Astrocyte of the cerebellum (primary cell): Measurements from ENCODE around the gene CSF2RB.

ENCODE experiments used
- DNase-seq: peaks from one replicate; pipeline ENCODE4 v3.0.0-alpha.2; 2011; ENCODE audit warnings: low read depth
- H3K4me3 ChIP-seq: 2 replicates; pipeline ENCODE4 v1.5.1; 2011; ENCODE audit warnings: mild to moderate bottlenecking, low read depth, low read length, moderate library complexity
- CTCF ChIP-seq: IDR thresholded peaks from 2 replicates; pipeline ENCODE4 v1.5.1; 2012; ENCODE audit warnings: low read length, low read depth, moderate library complexity, mild to moderate bottlenecking; ENCODE audit errors: missing control alignments
- in situ Hi-C: cut with HindIII; loops from 2 replicates; pipeline ENCODE4 v1.10.0; 2017; ENCODE audit warnings: low sequenced_read_pairs

The CSF2RB gene

GRCh38 chr22:36963302-36963701 is 49.9 kb downstream of the CSF2RB start:
- TF ChIP-seq CTCF, result no peak
- in situ Hi-C loops, result no loop called here
- no peak overlapping the region for H3K4me3 ChIP-seq
- no peak for DNase-seq

DNA sequence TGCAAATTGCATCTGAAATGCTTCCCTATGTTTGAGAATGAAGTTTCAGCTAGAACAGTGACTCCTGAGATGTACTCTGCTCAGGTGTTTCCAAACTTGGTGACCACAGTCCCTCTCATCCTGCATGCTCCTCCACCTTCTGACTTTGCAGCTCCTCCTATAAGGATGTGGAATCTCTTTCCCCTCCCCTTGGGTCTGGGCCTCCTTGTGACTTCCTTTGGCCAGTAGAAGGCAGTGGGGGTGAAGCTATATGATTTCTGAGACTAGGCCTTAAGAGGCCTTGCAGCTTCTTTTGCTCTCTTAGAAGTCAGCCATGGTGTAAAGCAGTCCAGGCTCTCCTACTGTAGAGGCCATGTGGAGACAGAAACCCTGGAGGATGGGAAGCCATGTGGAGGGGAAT is 50.7 kb downstream of the CSF2RB start:
- in situ Hi-C loops, result no loop called here
- TF ChIP-seq CTCF, result no peak
- no peak for DNase-seq
- H3K4me3 ChIP-seq, result no peak overlapping the region

DNA sequence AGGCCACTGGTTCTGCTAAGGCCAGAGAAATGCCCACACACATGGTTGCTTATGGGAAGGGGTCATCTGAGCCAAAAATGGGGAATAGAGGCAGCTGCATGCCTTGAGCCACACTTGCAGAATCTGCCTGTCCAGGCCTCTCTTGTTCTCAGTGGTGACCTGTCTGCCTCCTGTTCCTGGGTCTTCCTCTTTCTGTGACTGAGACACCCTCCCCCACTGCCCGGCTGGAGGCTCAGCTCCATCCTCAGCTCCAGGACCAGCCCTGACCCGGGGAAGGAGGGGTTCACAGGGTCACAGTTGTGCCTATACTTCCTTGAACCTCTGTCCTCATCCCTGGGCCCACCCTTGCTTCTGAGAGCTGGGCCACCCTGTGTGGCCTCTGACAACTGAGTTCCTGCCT is 52.3 kb downstream of the CSF2RB start:
- TF ChIP-seq CTCF, result no peak
- no peak for DNase-seq
- in situ Hi-C loops, result loop anchor here (5.0 kb wide), 1 partner anchor 73 kb away; no protein-coding TSS in a partner anchor
- H3K4me3 ChIP-seq, result no peak overlapping the region

DNA sequence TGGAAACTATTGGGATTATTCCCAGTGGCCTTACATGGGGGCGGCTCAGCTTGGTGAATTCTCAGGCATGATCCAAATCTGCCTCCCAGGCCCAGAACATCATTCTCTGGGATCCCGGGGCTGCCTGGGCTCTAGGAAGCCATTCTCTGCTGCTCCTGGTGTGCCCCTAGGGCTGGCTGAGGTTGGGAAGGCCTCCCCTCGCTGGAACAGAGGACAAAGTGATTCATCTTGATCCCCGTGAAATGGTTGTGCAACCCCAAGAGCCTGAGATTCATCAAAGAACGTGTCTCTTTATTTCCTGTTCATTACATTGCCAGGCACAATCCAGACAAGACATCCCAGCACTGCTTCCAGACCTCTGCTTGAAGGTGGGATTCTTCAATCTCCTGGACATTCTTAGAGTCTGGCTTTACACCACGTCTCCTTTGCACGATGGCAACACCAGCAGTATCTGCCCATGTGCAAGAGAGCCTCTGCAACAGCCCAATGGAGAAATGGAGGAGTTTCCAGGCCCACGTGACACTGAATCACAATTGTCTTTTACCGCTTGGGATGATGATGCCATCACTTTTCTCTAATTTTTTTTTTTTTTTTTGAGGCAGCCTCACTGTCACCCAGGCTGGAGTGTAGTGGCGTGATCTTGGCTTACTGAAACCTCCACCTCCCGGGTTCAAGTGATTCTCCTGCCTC is 53.6 kb downstream of the CSF2RB start:
- no peak for DNase-seq
- no peak for TF ChIP-seq CTCF
- in situ Hi-C loops, result loop anchor here (5.0 kb wide), 1 partner anchor 75 kb away; no protein-coding TSS in a partner anchor
- no peak overlapping the region for H3K4me3 ChIP-seq

- DNase-seq, result no peak
- in situ Hi-C loops, result loop anchor here (5.0 kb wide), 1 partner anchor 76 kb away; no protein-coding TSS in a partner anchor
- H3K4me3 ChIP-seq, result no peak overlapping the region
- no peak for TF ChIP-seq CTCF
Observed at GRCh38 chr22:36968249-36968964, 55.0 kb downstream of the CSF2RB start.

- no peak for DNase-seq
- in situ Hi-C loops, result no loop called here
- H3K4me3 ChIP-seq, result no peak overlapping the region
- no peak for TF ChIP-seq CTCF
Observed at GRCh38 chr22:36971341-36972125, 58.1 kb downstream of the CSF2RB start.
